Stimulated activated CD4-positive, alpha-beta T cell treated with anti-CD3 and anti-CD28 coated beads, Interleukin-2, amount 100 ng/mL, for 48 hours (primary cell): ENCODE data around the gene TMEM214.
A peak's percentile ranks its signal among the peaks of the same experiment; 100 is the strongest.

ENCODE experiments used
- DNase-seq, 2 donors: peaks; one replicate each; pipeline ENCODE4 v3.0.0-alpha.2; 2020

Gene TMEM214, protein sequence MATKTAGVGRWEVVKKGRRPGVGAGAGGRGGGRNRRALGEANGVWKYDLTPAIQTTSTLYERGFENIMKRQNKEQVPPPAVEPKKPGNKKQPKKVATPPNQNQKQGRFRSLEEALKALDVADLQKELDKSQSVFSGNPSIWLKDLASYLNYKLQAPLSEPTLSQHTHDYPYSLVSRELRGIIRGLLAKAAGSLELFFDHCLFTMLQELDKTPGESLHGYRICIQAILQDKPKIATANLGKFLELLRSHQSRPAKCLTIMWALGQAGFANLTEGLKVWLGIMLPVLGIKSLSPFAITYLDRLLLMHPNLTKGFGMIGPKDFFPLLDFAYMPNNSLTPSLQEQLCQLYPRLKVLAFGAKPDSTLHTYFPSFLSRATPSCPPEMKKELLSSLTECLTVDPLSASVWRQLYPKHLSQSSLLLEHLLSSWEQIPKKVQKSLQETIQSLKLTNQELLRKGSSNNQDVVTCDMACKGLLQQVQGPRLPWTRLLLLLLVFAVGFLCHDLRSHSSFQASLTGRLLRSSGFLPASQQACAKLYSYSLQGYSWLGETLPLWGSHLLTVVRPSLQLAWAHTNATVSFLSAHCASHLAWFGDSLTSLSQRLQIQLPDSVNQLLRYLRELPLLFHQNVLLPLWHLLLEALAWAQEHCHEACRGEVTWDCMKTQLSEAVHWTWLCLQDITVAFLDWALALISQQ

DNA sequence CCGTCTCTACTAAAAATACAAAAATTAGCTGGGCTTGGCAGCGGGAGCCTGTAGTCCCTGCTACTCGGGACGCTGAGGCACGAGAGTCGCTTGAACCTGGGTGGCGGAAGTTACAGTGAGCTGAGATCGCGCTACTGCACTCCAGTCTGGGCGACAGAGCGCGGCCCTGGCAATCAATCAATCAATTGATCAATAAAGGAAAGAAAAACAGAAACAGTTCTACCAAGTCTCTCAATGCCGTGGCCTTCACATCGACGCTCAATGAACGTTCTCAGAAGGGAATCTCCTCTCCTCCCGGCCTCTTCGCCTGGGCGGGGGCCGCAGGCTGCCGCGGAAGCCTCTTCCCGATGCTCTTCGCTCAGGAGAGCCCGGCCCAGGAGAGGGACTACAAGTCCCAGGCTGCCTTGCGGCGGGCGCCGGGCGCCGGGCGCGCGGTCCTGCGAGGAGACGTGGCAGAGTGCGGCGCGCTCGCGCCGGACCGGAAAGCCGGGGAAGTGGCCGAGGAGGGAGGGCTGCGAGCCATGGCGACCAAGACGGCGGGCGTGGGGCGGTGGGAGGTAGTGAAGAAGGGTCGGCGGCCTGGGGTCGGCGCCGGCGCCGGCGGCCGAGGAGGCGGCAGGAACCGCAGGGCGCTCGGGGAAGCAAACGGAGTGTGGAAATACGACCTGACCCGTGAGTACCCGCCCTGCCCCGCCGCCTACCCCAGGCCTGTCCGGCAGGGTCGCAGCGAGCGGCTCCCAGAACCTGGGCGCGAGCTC lies at the start of gene TMEM214:
Gene TMEM214 (plus strand): TSS at position 471 of the 758 bp plus-strand sequence. CDS start 51 bp downstream, at position 522.
- peak; percentile 76 to 78 for DNase-seq

DNA sequence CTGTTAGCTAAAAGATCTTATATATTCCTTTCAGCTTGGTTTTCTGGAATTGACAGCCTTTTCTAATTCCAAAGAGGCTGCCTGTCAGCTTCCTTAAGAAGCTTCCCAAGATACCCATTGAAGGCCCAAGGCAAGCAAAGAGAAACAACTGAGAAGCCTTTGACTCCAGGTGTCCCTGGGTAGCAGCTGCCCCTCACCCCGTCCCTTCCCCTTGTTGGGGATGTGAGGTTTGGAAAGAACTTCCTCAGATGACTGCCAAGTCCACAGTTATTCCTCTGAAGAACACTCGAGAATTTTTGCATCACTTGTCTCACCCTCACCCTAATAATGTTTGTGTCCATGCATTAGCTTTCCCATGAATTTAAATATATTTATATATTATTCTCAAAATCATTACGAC lies 49.0 kb upstream of the TMEM214 start:
- DNase-seq, result no peak

DNA sequence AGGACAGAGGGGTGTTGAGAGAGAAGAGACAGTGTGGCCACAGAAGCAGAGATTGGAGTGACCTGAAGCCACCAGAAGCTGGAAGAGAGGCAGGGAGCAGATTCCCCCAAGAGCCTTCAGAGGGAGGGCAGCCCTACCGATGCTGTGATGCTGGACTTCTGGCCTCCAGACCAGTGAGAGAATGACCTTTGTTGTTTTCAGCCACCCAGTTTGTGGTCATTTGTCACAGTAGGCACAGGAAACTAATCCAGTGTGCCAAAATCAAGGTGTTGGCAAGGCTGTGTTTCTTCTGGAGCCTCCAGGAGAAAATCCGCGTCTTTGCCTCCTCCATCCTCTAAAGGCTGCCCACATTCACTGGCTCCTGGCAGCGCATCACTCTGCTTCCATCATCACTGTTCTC lies 47.0 kb upstream of the TMEM214 start:
- DNase-seq, result no peak

DNA sequence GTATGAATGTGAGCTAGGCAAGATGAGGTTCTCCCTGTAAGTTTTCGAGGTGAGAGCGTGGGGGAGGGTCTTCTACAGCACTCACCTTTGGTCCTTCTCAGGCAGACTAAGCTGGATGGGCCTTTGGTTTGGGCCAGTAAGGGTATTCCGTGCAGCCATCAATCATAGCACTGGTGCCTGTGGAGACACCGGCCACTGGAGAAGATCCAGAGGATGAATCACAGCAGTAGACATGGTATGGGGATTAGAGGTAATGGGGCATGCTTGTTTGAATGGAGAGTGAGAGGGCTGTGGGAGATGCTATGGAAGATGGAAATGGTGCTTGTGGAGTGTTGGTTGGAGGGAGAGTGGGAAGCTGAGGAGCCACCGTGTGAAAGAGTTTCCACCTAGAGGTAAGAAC lies 46.2 kb upstream of the TMEM214 start:
- no peak for DNase-seq

DNA sequence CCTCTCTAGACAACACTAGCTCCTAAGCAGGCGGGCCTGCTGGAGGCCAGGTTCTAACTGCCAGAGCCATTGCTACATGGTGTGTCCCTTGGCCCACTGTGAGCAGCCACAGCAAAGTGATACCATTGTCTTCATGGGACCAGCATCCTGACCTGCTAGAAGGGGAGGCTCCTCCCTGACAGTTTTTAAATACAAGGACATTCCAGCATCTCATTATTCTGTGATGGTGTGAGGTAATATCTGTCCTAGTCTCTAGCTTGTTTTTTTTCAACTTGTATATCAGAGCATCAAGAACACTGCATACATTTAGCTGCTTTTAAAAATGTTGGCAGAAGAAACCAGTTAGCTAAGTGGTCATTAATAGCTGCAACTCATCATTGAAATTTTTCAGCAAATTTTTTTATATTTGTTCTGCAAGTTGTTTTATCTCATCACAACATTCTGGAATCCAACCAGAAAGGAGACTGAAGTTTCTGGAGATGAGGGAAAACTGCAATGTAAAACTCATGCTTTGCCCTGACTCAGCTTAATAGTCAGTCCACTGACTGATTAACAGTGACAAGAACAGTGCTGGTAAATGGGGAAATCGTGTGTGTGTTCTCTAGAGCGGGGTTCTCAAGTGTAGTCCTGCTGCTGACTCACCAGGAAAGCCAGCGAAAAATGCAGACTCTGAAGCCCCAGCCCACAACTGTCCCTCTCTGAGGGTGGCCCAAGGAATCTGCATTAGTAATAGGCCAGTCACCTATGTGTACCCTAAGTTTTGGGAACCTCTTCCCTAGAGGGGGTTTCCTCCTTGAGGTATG lies 44.5 kb upstream of the TMEM214 start:
- DNase-seq, result no peak

DNA sequence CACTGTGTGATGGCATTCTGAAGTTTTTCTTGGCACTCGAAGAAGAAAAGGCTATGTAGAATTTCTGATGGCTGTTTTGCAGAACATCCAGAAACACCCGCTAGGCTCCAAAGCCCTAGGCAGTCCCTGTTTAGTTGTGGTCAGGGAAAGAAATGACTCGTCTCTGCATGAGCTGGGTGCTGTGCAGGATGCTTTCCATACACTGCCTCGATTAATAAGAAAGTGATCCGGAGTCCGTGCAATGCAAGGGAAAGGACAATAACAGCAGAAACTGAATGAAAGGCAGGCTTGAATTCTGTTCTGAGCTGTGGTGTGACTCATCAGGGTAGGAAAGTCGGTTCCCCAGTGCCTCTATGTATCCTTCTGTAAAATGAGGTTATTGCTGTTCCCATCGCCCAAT lies 43.6 kb upstream of the TMEM214 start:
- no peak for DNase-seq

DNA sequence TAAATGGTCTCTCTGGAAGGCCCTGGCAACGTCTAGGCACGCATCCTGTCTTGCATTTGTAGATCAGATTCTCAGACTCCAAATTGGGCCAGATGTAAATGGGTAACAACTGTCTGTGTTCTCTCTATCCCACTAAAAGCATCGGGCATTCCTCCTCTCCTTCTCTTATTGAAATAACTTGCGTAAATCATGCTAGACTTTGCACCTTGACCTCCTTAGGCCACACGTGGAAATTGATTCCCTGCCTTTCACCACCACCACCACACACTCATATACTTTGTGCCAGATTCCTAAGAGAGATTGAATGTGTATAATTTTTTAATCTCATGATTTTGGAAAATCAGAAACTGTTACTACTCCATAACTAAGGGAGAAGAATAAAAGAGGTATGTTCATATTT lies 41.0 kb upstream of the TMEM214 start:
- no peak for DNase-seq

DNA sequence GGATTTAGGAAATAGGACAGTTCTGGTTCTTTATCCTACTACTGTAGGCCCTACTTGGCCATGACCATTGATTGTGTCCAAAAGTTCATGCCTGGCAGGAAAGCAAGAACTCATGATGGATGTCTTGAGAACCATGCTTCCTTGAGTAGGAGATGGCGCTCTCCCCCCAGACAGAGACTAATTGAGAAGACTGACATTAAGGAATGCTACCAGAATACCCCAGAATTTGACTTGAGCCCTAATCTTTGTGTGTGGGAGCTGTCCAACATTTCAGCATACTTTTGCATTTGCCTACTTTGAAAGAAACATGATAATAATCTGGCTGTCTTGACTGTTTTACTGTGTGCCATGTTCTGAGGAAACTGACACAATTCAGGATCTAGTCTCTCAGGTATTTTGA lies 39.0 kb upstream of the TMEM214 start:
- DNase-seq, result no peak

DNA sequence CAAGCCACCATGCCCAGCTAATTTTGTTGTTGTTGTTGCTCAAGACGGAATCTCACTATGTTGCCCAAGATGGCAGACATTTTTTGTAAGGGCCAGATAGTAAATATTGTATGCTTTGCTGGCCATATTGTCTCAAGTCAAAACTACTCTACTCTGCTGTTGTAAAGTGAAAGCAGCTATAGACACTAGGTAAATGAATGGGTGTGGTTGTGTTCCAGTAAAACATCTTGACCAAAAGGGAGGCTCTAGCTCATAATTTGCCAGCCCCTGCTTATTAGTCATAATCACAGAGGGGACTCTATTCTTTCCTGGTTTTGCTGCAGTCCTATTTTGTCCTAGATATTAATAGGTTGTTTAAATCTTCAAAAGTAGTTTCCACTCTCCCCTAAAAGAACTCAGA lies 37.8 kb upstream of the TMEM214 start:
- DNase-seq, result no peak

DNA sequence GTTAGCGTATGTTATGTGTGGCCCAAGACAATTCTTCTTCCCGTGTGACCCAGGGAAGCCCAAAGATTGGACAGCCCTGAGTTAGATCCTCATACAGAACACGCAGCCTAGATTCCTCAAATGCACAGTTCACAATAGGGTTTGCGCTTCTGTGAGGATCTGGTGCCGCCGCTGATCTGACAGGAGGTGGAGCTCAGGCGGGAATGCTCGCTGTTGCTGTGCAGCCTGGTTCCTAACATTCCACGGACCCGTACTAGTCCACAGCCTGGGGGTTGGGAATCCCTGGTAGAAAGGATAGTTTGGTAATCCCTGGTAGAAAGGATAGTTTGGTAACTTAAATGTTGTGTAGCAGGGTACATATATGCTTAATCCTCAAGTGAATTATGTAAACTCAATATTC lies 35.4 kb upstream of the TMEM214 start:
- DNase-seq, result no peak

DNA sequence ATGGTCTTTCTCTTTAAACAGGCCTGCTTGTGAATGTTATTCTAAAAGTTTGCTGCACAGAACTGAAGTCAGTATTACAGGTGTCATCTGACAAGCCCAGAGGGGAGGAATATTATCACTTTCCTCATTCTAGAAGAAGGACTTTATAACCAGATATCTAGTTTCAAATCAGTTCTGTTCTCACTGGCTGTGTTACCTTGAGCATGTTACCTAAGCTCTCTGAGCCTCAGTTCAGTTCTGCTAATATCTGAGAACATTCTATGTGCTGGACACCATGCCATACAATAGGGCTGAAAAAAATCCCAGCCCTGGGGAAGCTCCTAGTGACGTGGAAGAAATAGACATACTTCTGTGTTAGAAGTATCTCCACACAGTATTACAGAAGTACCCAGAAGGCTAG lies 34.4 kb upstream of the TMEM214 start:
- DNase-seq, result no peak

DNA sequence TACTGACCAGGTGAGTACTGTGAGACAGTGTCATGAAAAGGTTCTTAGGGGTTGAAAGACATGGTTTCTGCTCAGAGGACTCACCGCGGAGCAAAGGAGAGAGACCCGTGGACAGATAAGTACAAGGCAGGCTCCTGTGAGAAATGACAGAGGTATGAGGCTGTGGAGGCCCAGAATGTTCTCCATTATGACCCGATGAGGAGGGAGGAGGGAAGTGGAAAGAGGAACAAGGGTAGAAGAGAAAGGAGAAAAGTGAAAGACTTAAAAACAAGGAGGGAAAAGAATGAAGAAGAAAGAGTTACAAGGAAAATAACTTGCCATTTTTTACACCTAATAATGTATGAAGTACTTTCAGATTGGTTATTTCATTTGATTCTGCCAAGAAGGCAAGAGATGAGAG lies 32.5 kb upstream of the TMEM214 start:
- DNase-seq, result no peak

DNA sequence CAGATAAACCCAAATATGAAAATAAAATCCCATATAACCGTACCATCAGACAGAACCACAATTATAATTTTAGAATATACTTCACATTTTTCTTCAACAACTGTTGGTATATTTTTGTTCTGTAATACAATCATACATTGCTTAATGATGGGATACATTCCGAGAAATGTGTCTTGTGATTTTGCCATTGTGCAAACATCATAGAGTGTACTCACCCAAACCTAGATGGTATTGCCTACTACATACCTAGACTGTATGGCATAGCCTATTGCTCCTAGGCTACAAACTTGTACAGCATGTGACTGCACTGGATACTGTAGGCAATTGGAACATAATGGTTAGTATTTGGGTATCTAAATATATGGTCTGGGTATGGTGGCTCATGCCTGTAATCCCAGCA lies 31.8 kb upstream of the TMEM214 start:
- DNase-seq, result no peak

DNA sequence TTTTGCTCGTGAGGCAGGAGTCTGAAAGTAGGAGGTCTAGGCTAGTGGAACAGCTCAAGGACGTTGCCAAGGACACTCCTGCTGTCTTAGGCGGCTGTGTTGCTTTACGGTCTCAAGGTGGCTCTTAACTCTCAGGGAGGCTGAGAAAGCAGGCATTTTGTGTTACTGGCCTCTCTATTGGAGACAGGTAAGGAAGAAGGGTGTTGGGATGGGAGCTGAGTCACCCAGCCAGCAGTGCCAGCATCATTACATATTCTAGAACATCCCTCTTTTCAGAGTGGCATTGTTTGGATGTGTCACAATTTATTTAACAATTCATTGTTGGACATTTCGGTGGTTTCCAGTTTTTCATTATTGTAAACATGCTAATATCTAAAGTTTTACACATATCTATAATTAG lies 30.8 kb upstream of the TMEM214 start:
- no peak for DNase-seq

DNA sequence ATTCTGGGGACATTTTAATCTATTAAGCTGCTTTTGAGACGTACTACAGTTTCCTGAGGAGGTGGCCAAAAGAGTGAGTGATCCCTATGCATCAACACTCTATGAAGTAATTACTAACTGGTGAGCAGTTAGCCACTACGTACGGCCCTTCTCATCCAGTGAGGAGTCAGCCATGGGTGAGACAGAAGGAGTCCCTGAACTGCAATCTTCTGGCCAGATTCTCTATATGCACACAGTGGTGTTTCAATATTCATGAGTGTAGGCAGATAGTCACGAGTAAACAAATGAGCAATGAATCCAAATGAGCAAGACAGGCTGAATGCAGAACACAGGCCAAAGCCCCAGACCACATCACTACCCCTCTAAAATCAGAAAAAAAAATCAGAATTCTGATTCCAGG lies 29.8 kb upstream of the TMEM214 start:
- no peak for DNase-seq

DNA sequence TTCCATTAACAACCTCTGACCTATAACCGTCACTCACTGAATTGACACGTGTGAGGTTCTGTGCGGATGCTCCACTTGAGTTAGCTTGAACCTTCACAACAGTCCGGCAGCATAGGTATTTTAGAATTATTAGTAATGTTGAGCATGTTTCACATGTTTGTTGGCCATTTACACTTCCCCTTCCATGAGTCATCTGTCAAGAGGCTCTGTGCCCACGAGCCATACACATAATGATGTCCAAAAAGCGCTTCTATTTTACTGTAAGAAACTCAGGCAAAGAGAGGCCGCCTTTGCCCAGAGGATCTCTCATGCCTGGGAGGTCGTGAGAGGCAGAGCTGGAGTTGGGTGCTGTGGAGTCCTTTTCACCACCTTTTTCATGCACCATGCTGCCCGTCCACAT lies 28.9 kb upstream of the TMEM214 start:
- no peak for DNase-seq

DNA sequence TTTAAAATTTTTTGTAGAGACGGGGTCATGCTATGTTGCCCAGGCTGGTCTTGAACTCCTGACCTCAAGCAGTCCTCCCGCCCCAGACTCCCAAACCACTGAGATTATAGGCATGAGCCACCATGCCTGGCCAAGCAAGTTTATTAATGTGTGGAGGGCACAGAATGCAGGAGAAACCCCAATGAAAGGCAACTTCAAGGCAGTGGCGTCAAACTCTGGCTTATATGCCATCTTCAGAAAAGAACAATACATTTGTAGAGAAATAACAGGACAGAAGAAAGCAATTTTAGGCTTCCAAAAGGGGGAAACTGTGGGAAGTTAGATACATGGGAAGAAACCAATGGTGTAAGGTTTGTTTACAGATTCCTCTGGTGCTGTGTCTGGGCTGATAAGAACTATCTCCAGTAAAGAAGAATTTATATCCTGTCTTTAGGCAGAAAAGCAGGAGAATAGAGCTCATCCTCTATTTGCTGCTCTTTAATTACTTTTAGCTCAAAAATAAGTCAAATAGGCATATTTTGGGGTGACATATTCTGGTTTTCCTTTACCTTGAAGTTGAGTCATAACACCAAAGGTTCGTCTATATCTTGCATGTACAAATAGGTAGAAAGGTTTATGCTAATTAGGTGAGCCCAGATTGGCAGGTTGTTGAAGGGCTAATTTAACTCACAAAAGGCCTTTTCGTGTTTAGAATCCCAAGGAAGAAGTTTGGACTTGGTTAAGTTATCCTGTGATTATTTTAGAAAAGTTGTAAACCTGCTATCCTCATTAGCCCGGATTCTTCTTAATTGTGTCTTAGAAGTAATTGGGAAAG lies 26.0 kb upstream of the TMEM214 start:
- no peak for DNase-seq

DNA sequence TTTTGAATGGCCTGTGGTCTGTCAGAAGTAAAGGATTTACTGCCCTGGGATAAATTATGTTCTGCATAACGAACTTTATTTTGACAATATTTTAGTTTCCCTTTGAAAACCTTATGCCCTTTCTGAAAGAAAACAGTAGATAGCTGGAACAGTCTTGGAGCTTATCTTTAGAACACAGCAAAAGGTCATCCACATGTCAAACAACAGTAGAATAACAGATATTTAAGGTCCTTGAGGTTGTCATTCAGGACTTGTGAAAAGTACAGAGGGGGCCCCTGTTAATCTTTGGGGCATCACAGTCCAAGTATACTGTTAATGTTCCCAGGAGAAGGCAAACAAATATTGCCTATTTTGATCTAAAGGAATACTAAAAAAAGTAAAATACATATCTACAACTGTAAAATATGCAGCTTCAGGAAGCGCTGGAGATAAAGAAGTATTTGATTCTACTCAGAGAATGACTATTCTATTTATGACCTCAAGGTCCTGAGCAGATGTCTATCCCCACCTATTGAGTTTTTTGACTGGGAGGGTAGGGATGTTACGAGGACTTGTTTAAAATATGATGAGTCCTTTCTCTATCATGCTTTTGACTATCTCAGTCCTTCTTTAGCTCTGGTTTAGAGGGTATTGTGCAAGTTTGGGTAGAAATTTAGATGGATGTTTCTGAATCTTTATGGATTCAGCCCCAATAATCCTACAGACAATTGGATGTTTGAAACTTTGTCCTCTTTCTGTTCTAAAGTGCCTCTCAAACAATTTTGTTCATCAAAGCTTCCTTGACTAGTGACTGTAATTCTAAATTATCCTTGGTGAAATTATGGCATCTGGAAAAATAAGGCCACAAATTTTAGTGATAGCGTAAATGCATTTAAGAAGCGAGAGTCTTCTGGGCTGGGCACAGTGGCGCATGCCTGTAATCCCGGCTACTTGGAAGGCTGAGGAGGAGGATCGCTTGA lies 25.1 kb upstream of the TMEM214 start:
- DNase-seq, result no peak

DNA sequence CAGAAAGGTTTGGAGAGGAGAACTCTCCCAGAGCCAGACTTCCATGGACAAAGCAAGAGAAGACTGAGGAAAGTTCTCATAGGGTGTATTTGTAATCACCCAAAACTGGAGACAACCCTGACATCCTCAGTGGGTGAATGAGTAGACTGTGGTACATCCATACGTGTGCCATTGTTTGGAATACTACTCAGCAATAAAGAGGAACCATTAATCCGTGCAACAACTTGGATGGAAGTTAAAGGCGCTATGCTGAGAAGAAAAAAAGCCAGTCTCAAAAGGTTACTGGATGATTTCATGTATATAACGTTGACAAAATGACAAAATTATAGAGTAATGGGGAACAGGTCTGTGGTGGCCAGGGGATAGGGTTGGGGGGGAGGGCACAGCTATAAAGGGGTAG lies 24.1 kb upstream of the TMEM214 start:
- DNase-seq, result no peak

DNA sequence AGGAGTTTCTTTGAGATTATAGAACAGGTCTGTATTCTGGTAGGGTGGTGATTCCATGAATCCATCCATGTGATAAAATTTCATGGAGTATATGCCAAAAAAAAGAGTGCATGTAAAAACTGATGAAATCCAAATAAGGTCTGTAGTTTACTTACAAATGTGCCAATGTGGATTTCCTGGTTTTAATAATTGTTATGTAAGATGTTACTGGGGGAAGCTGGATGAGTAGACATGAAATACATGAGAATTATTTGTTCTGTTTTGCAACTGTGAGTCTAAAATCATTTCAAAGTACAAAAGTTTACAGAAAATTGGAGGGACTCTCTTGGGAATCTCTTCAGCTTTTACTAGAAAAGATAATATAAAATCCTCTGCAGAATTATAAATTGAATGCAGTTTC lies 23.7 kb upstream of the TMEM214 start:
- DNase-seq, result no peak

DNA sequence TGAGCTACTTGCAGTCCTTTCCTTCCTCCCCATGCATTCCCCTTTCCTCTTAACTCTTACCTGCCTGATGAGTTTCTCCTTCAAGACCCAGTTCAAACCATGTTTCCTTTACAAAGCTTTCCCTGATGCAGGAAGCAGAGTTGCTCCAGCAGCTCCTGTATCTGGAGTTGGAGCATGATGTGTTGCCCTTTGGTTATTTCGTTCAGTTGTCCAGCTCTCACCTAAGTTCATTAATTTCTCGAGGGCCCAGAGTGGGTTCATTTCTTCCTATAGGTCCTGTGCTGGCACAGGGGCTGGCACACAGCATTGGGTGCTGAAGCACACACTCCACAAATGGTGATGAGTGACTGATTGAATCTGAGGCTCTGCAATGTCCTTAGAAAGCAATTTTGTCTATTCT lies 23.0 kb upstream of the TMEM214 start:
- no peak for DNase-seq
